Vagina (tissue), 2 donors: ENCODE results near the gene LYRM1. TPM values are rescaled to one million over a fixed set of nuclear protein-coding genes. Genes with fewer than 3 reads are reported as not detected.

ENCODE experiments used
- DNase-seq, 2 donors: peaks; one replicate each; pipeline ENCODE4 v3.0.0-alpha.2; 2017; ENCODE audit errors: extremely low spot score in 2 of 2
- H3K27ac ChIP-seq: fragments of 200-600 bp; sonication (generic); one replicate; pipeline ENCODE4 v1.5.1; 2019
- H3K27me3 ChIP-seq: fragments of 200-600 bp; sonication (generic); one replicate; pipeline ENCODE4 v1.5.1; 2019
- H3K36me3 ChIP-seq, 2 donors: fragments of 200-600 bp; sonication (generic); one replicate each; pipeline ENCODE4 v1.5.1; 2017 to 2019
- H3K4me1 ChIP-seq: fragments of 200-600 bp; sonication (generic); one replicate; pipeline ENCODE4 v1.5.1; 2019
- H3K4me3 ChIP-seq, 2 donors: fragments of 200-600 bp; sonication (generic); 1 replicate in 1 of 2; 2 replicates in 1 of 2; pipeline ENCODE4 v1.5.1; 2016 to 2019
- H3K9me3 ChIP-seq: fragments of 200-600 bp; sonication (generic); one replicate; pipeline ENCODE4 v1.5.1; 2019
- CTCF ChIP-seq, 3 experiments: fragments of 450-650 bp in 2 of 3; fragments of 200-600 bp in 1 of 3; sonication (generic) in 1 of 3; IDR thresholded peaks; one replicate each; pipeline ENCODE4 v1.5.1; 2017 to 2019; ENCODE audit warnings: antibody characterized with exemption in 3 of 3, mild to moderate bottlenecking in 2 of 3, moderate library complexity in 2 of 3
- POLR2A ChIP-seq, 2 donors: fragments of 450-650 bp; IDR thresholded peaks; one replicate each; pipeline ENCODE4 v1.6.1; 2017; ENCODE audit warnings: antibody characterized with exemption in 2 of 2, mild to moderate bottlenecking in 2 of 2, moderate library complexity in 2 of 2
- POLR2AphosphoS5 ChIP-seq, 2 donors: sonication (generic); formaldehyde crosslinking; IDR thresholded peaks; one replicate each; pipeline ENCODE4 v1.9.0; 2017; ENCODE audit warnings: antibody characterized with exemption in 2 of 2, mild to moderate bottlenecking in 2 of 2, low read depth in 1 of 2; ENCODE audit not compliant: insufficient read depth in 1 of 2
- intact Hi-C: fragments of 100-400 bp; cut with DNase I; formaldehyde crosslinking; loops from one replicate; pipeline ENCODE4 v1.15.1; 2023
- total RNA-seq: library from RNA; depleted of rRNA; stranded (reverse); fragments of >200 nt; gene quantifications from one replicate; pipeline ENCODE4 v1.2.3, GENCODE V29; 2016

The LYRM1 gene
- total RNA-seq, 1 donor from 2014 or later: 23.6 TPM

- intact Hi-C loops: loop anchor here (5.0 kb wide), 1 partner anchor 41 kb away; no protein-coding TSS in a partner anchor
- Histone ChIP-seq H3K27ac (peak overlapping the region; percentile 43), H3K9me3 (no peaks in the 10 kb centered on the region), H3K4me1 (peaks cover 70% of the 10 kb centered on the region), H3K4me3 (no peak overlapping the region), H3K27me3 (no peaks in the 10 kb centered on the region), H3K36me3 (peaks cover 0 to 11% of the 10 kb centered on the region in 2 donors)
- TF ChIP-seq CTCF (IDR thresholded peaks at IDR 0.05) (no peak), POLR2AphosphoS5 (IDR thresholded peaks at IDR 0.05; ENCODE audit: insufficient read depth in 1 of 2, low read depth in 1 of 2) (peak in 1 of 2 donors; percentile 3)
- DNase-seq: no peak
Measured at GRCh38 chr16:20866145-20866772, 34.3 kb upstream of the LYRM1 start.

- TF ChIP-seq CTCF (IDR thresholded peaks at IDR 0.05): no peak
- no peak for TF ChIP-seq POLR2AphosphoS5 (IDR thresholded peaks at IDR 0.05; ENCODE audit: insufficient read depth in 1 of 2, low read depth in 1 of 2)
- TF ChIP-seq POLR2A (IDR thresholded peaks at IDR 0.05): no peak
- Histone ChIP-seq H3K36me3 (peaks cover 0 to 6% of the 10 kb centered on the region in 2 donors), H3K4me1 (peaks cover 75% of the 10 kb centered on the region), H3K27me3 (no peaks in the 10 kb centered on the region), H3K9me3 (no peaks in the 10 kb centered on the region), H3K27ac (peak overlapping the region; percentile 43), H3K4me3 (no peak overlapping the region)
- intact Hi-C loops: loop anchor here (5.0 kb wide), 1 partner anchor 40 kb away; no protein-coding TSS in a partner anchor
- no peak for DNase-seq
Measured at GRCh38 chr16:20866801-20867200, 33.8 kb upstream of the LYRM1 start.

GRCh38 chr16:20867585-20867984 is 33.0 kb upstream of the LYRM1 start:
- Histone ChIP-seq H3K27ac (peak overlapping the region; percentile 43), H3K4me1 (peaks cover 82% of the 10 kb centered on the region), H3K36me3 (no peaks in the 10 kb centered on the region), H3K9me3 (no peaks in the 10 kb centered on the region), H3K27me3 (no peaks in the 10 kb centered on the region), H3K4me3 (no peak overlapping the region)
- no peak for DNase-seq
- TF ChIP-seq POLR2A (IDR thresholded peaks at IDR 0.05) (no peak), POLR2AphosphoS5 (IDR thresholded peaks at IDR 0.05; ENCODE audit: insufficient read depth in 1 of 2, low read depth in 1 of 2) (no peak)
- intact Hi-C loops: loop anchor here (5.0 kb wide), 1 partner anchor 40 kb away; no protein-coding TSS in a partner anchor

GRCh38 chr16:20868890-20869289 is 31.7 kb upstream of the LYRM1 start:
- TF ChIP-seq POLR2A (IDR thresholded peaks at IDR 0.05) (no peak), POLR2AphosphoS5 (IDR thresholded peaks at IDR 0.05; ENCODE audit: insufficient read depth in 1 of 2, low read depth in 1 of 2) (peak; percentile 12 to 69)
- H3K27me3 ChIP-seq: no peaks in the 10 kb centered on the region
- no peak overlapping the region for H3K4me3 ChIP-seq
- no peak for DNase-seq
- H3K9me3 ChIP-seq: no peaks in the 10 kb centered on the region
- no peaks in the 10 kb centered on the region for H3K36me3 ChIP-seq
- intact Hi-C loops: loop anchor here (5.0 kb wide), 1 partner anchor 38 kb away; no protein-coding TSS in a partner anchor
- peak overlapping the region; percentile 43 for H3K27ac ChIP-seq
- peaks cover 95% of the 10 kb centered on the region for H3K4me1 ChIP-seq

GRCh38 chr16:20870122-20870820 is 30.3 kb upstream of the LYRM1 start:
- Histone ChIP-seq H3K27me3 (no peaks in the 10 kb centered on the region), H3K9me3 (no peaks in the 10 kb centered on the region), H3K36me3 (no peaks in the 10 kb centered on the region), H3K4me3 (no peak overlapping the region), H3K4me1 (peaks cover 99% of the 10 kb centered on the region), H3K27ac (peak overlapping the region; percentile 63)
- intact Hi-C loops: no loop called here
- no peak for TF ChIP-seq CTCF (IDR thresholded peaks at IDR 0.05)
- TF ChIP-seq POLR2AphosphoS5 (IDR thresholded peaks at IDR 0.05; ENCODE audit: insufficient read depth in 1 of 2, low read depth in 1 of 2): no peak
- no peak for TF ChIP-seq POLR2A (IDR thresholded peaks at IDR 0.05)
- DNase-seq: no peak
